ENCODE data around the gene ACE.

Gene ACE

GRCh38 chr17:63516910-63517824 lies 40.3 kb downstream of the ACE start:
- DNase-seq (ENCODE audit: low read depth): no peak

- DNase-seq (ENCODE audit: low read depth): no peak
These were observed 41.1 kb downstream of the ACE start for GRCh38 chr17:63517825-63518534.

GRCh38 chr17:63519116-63519881 lies 42.4 kb downstream of the ACE start:
- DNase-seq (ENCODE audit: low read depth): no peak

- no peak for DNase-seq (ENCODE audit: low read depth)
These were observed 43.4 kb downstream of the ACE start for GRCh38 chr17:63519972-63520882.

GRCh38 chr17:63523253-63523855 lies 46.5 kb downstream of the ACE start, which contains the start of gene KCNH6:
Gene KCNH6, plus strand, starts transcription at chr17:63523358. Its CDS starts 56 bp downstream, at chr17:63523414.
- no peak for DNase-seq (ENCODE audit: low read depth)

GRCh38 chr17:63524051-63524450 lies 47.2 kb downstream of the ACE start:
- DNase-seq (ENCODE audit: low read depth): no peak

GRCh38 chr17:63525190-63525946 lies 48.5 kb downstream of the ACE start:
- no peak for DNase-seq (ENCODE audit: low read depth)

GRCh38 chr17:63526861-63527260 lies 50.0 kb downstream of the ACE start:
- DNase-seq (ENCODE audit: low read depth): no peak

GRCh38 chr17:63528183-63528582 lies 51.3 kb downstream of the ACE start:
- DNase-seq (ENCODE audit: low read depth): no peak

- DNase-seq (ENCODE audit: low read depth): no peak
These were observed 53.1 kb downstream of the ACE start for GRCh38 chr17:63529711-63530556.

GRCh38 chr17:63530557-63531021 lies 53.7 kb downstream of the ACE start:
- no peak for DNase-seq (ENCODE audit: low read depth)

- no peak for DNase-seq (ENCODE audit: low read depth)
These were observed 54.4 kb downstream of the ACE start for GRCh38 chr17:63531022-63531965.

GRCh38 chr17:63533433-63534077 lies 56.7 kb downstream of the ACE start:
- DNase-seq (ENCODE audit: low read depth): no peak

- no peak for DNase-seq (ENCODE audit: low read depth)
These were observed 57.3 kb downstream of the ACE start for GRCh38 chr17:63534078-63534570.

- no peak for DNase-seq (ENCODE audit: low read depth)
These were observed 58.1 kb downstream of the ACE start for GRCh38 chr17:63534816-63535455.

- no peak for DNase-seq (ENCODE audit: low read depth)
These were observed 58.8 kb downstream of the ACE start for GRCh38 chr17:63535640-63536039.

- DNase-seq (ENCODE audit: low read depth): no peak
These were observed 60.1 kb downstream of the ACE start for GRCh38 chr17:63537001-63537400.
